Suppressor macrophage treated with lipopolysaccharide for 1 hour (primary cell): ENCODE results near the gene KIAA2012.
A peak's percentile ranks its signal among the peaks of the same experiment; 100 is the strongest.

Experiments used
- DNase-seq, 3 donors: peaks; one replicate each; pipeline ENCODE4 v3.0.0-alpha.2; 2020 to 2022

KIAA2012 gene

GRCh38 chr2:202072737-202073401 is at the start of gene KIAA2012:
Gene KIAA2012, plus strand, starts transcription at chr2:202073255. Its CDS starts 373 bp downstream, at chr2:202073628.
- no peak for DNase-seq

DNA sequence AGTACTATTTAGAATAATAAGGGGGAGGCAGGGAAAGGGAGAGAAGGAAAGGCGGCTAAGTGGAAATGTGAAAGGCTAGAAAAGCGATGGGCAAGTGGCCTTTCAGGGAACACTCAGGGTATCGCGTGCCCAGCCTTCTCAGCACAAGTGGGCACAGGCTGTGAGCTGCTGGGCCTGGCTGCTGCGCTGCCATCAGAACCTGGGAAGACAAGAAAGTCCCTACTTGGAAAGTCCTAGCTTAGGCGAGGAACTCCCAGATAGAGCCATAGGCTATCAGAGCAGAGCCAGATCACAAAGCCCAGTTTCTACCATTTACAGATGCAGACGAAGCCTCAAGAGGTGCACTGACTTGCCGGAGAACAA is 49.2 kb upstream of the KIAA2012 start:
- no peak for DNase-seq

- no peak for DNase-seq
These were observed 48.2 kb upstream of the KIAA2012 start for GRCh38 chr2:202024871-202025270.

DNA sequence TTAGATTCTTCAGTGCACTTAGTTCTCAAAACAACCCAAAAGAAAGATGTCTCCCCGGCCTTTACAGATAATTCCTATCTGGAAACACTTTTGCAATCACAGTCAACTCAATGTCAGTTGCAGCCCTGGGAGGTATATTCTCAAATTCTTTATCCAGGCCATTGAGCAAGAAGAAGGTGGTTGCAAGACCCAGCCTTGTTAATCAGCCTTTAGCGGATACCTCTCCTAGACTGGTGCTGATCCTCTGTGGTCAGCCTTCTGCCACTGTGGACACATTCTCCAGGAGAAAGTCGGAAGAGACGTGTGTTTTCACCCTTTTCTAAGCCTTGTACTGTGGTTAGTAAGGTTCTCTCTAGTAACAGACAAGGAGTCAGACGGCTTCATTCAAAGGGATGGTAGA is 47.2 kb upstream of the KIAA2012 start:
- DNase-seq, result no peak

- no peak for DNase-seq
These were observed 46.5 kb upstream of the KIAA2012 start for GRCh38 chr2:202026507-202026906.

DNA sequence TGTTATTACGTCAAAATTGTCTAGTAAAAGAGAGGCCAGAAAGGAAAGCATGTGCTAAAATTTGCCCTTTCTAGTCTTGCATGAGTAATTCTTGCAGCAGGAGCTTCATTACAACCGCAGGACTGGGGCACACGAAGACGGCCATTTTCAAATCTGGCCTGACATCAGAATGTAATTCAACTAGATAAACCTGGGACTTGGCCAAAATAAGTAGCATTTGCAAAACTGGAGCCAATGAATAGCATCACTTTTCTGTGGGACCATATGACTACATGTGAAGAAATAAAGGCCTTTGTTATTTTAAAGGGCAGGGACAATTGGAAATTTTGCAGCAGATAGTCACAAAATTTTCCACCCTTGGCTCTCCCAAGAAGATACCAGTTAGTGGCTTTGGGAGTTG is 42.4 kb upstream of the KIAA2012 start:
- no peak for DNase-seq

- DNase-seq, result no peak
These were observed 41.7 kb upstream of the KIAA2012 start for GRCh38 chr2:202031246-202031951.

DNA sequence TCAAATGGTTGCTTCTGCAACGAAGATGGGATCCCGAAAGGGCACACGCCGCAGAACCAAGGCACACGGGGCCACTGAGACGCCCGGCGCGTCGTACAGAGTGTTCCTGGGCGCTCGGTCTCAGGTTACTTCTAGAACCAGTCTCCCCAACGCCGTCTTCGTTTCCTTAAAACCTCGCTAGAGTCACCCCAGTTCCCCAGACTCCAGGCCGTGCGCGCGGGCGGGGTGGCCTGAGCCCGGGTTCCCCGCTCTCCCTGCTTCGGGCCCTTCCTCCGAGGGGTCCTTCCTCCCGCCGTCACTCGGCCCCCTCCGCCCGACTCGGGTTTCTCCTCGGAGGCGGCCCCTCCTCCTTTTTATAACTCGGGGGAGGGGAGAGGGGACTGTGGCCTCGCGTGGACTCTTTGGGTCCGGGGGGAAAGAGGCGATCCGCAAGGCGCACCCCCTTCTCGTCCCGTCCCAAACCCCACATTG is 40.2 kb upstream of the KIAA2012 start:
- peak; percentile 44 to 66 (median 50) for DNase-seq

- DNase-seq, result peak; percentile 91 to 97 (median 96)
These were observed 39.5 kb upstream of the KIAA2012 start, which contains the start of gene FZD7 for GRCh38 chr2:202033317-202034248. Gene FZD7, plus strand, starts transcription at chr2:202033855. Its CDS starts 793 bp downstream, at chr2:202034648.

GRCh38 chr2:202034249-202035088 is 38.6 kb upstream of the KIAA2012 start:
- peak; percentile 39 to 76 (median 57) for DNase-seq

- DNase-seq, result peak; percentile 59 to 65 (median 63)
These were observed 37.7 kb upstream of the KIAA2012 start for GRCh38 chr2:202035089-202035940.

DNA sequence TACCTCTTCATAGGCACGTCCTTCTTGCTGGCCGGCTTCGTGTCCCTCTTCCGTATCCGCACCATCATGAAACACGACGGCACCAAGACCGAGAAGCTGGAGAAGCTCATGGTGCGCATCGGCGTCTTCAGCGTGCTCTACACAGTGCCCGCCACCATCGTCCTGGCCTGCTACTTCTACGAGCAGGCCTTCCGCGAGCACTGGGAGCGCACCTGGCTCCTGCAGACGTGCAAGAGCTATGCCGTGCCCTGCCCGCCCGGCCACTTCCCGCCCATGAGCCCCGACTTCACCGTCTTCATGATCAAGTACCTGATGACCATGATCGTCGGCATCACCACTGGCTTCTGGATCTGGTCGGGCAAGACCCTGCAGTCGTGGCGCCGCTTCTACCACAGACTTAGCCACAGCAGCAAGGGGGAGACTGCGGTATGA is 37.1 kb upstream of the KIAA2012 start:
- no peak for DNase-seq

DNA sequence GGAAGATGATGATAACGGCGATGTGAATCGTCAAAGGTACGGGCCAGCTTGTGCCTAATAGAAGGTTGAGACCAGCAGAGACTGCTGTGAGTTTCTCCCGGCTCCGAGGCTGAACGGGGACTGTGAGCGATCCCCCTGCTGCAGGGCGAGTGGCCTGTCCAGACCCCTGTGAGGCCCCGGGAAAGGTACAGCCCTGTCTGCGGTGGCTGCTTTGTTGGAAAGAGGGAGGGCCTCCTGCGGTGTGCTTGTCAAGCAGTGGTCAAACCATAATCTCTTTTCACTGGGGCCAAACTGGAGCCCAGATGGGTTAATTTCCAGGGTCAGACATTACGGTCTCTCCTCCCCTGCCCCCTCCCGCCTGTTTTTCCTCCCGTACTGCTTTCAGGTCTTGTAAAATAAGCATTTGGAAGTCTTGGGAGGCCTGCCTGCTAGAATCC is 36.4 kb upstream of the KIAA2012 start:
- DNase-seq, result no peak

GRCh38 chr2:202037086-202037485 is 36.0 kb upstream of the KIAA2012 start:
- peak; percentile 36 to 51 (median 47) for DNase-seq

DNA sequence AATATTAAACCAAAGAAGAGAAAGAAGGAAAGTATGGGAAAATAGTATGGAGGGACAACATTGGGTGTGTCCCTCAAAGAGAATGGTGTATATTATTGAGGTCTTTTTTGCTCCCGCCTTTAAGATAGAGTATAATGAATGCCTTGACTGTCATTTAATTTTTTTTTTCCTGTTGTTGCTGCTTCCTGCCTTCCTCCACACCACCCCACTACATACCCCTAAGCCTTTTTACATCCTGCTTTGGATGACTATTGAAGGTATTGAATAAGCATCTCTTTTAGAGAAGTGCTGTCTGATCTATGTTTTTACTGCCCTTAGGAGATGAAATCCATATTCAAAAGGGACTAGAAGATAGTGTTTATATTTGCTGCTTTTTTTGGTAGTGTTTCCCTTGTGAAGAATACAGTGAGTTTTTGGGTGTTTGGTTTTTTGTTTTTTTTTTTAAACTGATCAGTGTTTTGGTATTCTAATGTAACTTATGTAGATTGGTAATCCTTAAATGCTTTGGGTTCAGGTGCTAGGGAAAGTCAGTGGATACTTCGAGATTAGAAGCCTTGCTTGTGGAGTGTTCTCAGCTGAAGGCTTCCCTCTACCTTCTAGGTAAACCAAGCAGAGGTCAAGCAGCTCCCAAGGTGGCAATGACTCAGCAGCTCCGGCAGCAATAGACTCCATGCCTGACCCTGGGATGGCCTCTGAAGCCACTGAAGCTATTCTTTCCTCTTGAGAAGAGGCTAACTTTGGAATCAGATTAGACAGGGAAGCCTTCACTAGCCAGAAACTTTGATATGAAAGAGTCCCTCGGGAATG is 34.4 kb upstream of the KIAA2012 start:
- DNase-seq, result no peak

GRCh38 chr2:202039278-202040078 is 33.6 kb upstream of the KIAA2012 start:
- DNase-seq, result no peak

DNA sequence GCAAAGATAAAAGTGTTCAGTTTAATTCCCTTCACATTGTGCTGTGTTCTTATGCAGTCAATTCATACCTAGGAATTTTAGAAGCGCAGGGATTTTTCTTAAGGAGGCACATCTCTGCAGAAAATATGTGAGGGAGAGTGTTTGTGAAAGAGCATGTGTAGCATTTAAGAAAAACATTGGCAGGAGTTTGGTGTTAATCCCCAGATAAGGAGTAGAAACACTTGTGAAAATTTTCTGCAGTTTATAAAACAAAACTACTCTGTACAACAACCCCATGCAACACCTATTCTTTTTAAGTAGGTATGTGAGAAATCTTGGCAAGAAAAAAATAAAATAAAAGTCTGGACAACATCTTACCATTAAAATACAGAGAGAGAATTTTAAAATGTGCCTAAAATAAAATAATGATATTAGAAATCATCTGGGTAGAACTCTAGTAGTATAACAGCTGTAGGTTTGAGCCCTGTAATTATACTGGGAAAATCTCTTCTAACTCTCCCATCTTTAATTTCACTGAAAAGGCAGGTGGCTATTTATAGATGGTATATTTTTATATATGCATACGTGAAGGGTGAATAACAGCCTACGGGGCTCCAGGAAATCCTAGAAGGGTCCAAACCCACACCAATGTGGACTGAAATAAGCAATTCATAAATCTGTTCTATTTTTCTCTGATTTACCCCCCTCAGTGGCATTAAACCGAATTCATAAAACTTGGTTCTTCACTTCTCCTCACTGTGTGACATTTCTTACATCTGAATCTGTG is 32.8 kb upstream of the KIAA2012 start:
- no peak for DNase-seq

- no peak for DNase-seq
These were observed 30.6 kb upstream of the KIAA2012 start for GRCh38 chr2:202042444-202042843.
